GM18511 (cell line): Measurements from ENCODE around the gene SAMM50.

Experiments used
- ATAC-seq: cut with Tn5 transposase; IDR thresholded peaks from one replicate; pipeline ENCODE4 v1.9.1; 2021; ENCODE audit warnings: mild to moderate bottlenecking, moderate library complexity; ENCODE audit not compliant: unreplicated experiment

The SAMM50 gene

GRCh38 chr22:43955040-43955882 lies at the start of gene SAMM50:
Gene SAMM50, plus strand, starts transcription at chr22:43955442. Its CDS starts 136 bp downstream, at chr22:43955578.
- peak; percentile 91 for ATAC-seq

GRCh38 chr22:43905681-43906080 lies 49.6 kb upstream of the SAMM50 start:
- no peak for ATAC-seq

- ATAC-seq = no peak
Observed at GRCh38 chr22:43909708-43910107, 45.5 kb upstream of the SAMM50 start.

- no peak for ATAC-seq
Observed at GRCh38 chr22:43910178-43910695, 45.0 kb upstream of the SAMM50 start.

GRCh38 chr22:43911351-43911750 lies 43.9 kb upstream of the SAMM50 start:
- ATAC-seq = no peak

- no peak for ATAC-seq
Observed at GRCh38 chr22:43917521-43917920, 37.7 kb upstream of the SAMM50 start.

- ATAC-seq = no peak
Observed at GRCh38 chr22:43919106-43919973, 35.9 kb upstream of the SAMM50 start.

GRCh38 chr22:43921370-43921769 lies 33.9 kb upstream of the SAMM50 start:
- no peak for ATAC-seq

GRCh38 chr22:43922123-43922522 lies 33.1 kb upstream of the SAMM50 start:
- ATAC-seq = no peak

GRCh38 chr22:43923191-43923590 lies 32.1 kb upstream of the SAMM50 start:
- no peak for ATAC-seq

- no peak for ATAC-seq
Observed at GRCh38 chr22:43923631-43924464, 31.4 kb upstream of the SAMM50 start, which contains the start of gene PNPLA3. Gene PNPLA3, plus strand, starts transcription at chr22:43923805. Its CDS starts 107 bp downstream, at chr22:43923912.

GRCh38 chr22:43924877-43925276 lies 30.4 kb upstream of the SAMM50 start:
- no peak for ATAC-seq

- ATAC-seq = no peak
Observed at GRCh38 chr22:43925433-43926348, 29.6 kb upstream of the SAMM50 start.

GRCh38 chr22:43926349-43926710 lies 28.9 kb upstream of the SAMM50 start:
- ATAC-seq = no peak

GRCh38 chr22:43928468-43928867 lies 26.8 kb upstream of the SAMM50 start:
- no peak for ATAC-seq

GRCh38 chr22:43928908-43929307 lies 26.3 kb upstream of the SAMM50 start:
- ATAC-seq = no peak

- no peak for ATAC-seq
Observed at GRCh38 chr22:43931771-43932170, 23.5 kb upstream of the SAMM50 start.

- ATAC-seq = no peak
Observed at GRCh38 chr22:43941449-43941848, 13.8 kb upstream of the SAMM50 start.

- ATAC-seq = no peak
Observed at GRCh38 chr22:43944670-43945430, 10.4 kb upstream of the SAMM50 start.
